ENCODE data around the gene OR7G3.

OR7G3 gene

DNA sequence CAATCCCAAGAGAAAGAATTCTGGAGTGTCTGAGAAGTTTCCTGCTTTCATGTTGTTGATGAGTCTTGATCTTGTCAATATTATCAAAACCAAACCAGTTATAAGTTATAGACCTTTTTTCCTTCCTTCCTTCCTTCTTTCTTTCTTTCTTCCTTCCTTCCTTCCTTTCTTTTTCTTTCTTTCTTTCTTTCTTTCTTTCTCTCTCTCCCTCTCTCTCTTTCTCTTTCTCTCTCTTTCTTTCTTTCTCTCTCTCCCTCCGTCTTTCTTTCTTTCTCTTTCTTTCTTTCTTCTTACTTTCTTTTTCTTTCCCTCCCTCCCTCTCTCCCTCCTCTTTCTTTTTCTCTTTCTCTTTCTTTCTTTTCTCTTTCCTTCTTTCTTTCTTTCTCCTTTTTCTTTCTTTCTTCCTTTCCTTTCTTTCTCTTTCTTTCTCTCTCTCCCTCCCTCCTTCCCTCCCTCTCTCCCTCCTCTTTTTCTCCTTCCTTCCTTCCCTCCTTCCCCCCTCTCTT is at the start of gene OR7G3:
Gene OR7G3 (minus strand): TSS at position 51 of the 506 bp plus-strand sequence. CDS start 0 bp downstream, at position 51.
- no peak for DNase-seq
- intact Hi-C loops (cut with DNase I): no loop called here

- DNase-seq: no peak
- intact Hi-C loops (cut with DNase I): no loop called here
Measured at GRCh38 chr19:9175326-9175725, 48.6 kb upstream of the OR7G3 start.

DNA sequence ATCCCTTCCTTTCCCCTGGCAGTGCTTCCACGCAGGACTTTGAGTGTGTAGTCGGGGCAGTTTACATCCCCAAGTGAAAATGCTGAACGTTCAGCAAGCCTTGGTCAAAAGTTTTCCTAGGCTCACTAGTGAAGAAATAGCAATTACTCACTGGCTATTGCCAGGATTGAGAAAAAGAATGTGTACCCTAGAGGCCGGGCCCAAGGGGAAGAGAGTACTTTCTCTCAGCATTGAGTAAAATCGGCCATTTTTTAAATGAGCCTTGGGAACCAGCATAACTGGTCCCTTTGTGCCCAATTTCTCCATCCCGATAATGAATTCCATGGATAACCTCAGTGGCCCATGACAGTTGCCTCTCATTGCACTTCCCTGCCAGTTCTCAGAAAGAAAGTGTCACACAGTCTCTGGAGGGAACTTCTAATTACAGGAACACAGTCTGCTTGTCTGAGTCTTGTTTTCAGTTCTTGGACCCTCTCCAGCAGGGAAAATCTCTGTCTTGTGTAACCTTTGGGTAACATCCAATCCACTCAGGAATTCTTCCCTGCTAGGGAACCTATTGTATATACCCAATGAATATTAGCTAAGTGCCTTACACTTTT is 44.7 kb upstream of the OR7G3 start:
- intact Hi-C loops (cut with DNase I): no loop called here
- no peak for DNase-seq

DNA sequence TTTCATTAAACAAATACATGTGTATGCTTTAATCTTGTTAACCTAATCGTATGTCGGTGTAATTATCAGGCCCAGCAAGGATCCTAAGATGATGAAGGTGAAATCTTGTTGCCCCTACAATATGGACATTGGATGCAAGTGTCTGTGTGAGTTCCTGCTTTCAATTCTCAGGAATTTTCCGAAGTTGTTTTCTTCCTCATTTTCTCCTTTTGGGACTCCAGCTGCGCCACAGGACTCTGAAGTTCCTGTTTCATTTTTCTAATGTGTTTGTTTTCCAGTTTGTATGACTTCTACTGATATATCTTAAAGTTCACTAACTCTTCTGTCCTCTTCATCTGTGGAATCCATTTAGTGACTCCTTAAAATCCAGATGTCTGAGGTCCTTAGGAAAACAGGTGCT is 40.1 kb upstream of the OR7G3 start:
- intact Hi-C loops (cut with DNase I): no loop called here
- no peak for DNase-seq

- intact Hi-C loops (cut with DNase I): no loop called here
- no peak for DNase-seq
Measured at GRCh38 chr19:9165261-9165660, 38.5 kb upstream of the OR7G3 start.

- intact Hi-C loops (cut with DNase I): no loop called here
- DNase-seq: no peak
Measured at GRCh38 chr19:9161427-9161826, 34.7 kb upstream of the OR7G3 start.

- intact Hi-C loops (cut with DNase I): no loop called here
- DNase-seq: no peak
Measured at GRCh38 chr19:9159891-9160290, 33.1 kb upstream of the OR7G3 start.

DNA sequence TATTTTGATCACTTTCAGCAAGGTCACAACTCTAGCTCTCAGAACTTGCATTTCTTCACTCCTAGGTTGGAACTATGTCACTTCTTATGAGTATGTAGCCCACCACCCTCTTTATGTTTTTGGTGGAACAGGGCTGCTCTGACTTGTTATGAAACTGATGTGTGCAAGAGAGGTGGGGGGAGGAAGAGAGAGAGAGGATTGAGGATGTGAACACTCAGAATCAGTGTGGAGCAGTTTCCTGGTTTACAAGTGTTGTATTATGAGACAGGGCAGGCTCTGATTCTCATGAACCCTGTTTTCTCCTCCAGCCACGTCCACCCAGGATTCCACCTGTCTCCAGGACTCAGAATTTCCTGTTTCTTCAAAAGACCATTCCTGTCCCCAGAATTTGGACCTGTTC is 29.6 kb upstream of the OR7G3 start:
- DNase-seq: no peak
- intact Hi-C loops (cut with DNase I): no loop called here

- no peak for DNase-seq
- intact Hi-C loops (cut with DNase I): no loop called here
Measured at GRCh38 chr19:9155591-9155990, 28.8 kb upstream of the OR7G3 start.

- intact Hi-C loops (cut with DNase I): no loop called here
Measured at GRCh38 chr19:9151367-9151766, 24.6 kb upstream of the OR7G3 start.

DNA sequence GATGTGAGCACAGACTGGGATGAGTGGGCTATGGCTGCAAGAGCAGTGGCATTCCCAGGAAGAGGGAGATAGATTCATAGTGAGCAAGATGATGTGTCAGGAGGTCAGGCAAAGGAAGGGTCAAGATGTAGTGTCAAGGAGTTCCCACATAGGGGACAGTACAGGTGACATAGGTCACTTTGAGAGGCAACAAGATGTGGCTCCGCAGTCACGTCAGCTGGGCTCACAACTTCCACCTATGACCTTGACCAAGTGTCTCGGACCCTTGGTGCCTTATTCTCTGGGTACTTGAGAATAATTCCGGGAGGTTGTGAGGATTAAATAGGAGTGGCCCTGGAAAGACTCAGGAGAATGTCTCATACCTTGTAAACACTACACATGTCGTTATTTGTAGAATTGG is 23.9 kb upstream of the OR7G3 start:
- intact Hi-C loops (cut with DNase I): no loop called here
- DNase-seq: no peak

More at GRCh38 chr19:9151367-9151766, 24.6 kb upstream of the OR7G3 start:
- DNase-seq: no peak

- intact Hi-C loops (cut with DNase I): no loop called here
- no peak for DNase-seq
Measured at GRCh38 chr19:9149997-9150396, 23.2 kb upstream of the OR7G3 start.

DNA sequence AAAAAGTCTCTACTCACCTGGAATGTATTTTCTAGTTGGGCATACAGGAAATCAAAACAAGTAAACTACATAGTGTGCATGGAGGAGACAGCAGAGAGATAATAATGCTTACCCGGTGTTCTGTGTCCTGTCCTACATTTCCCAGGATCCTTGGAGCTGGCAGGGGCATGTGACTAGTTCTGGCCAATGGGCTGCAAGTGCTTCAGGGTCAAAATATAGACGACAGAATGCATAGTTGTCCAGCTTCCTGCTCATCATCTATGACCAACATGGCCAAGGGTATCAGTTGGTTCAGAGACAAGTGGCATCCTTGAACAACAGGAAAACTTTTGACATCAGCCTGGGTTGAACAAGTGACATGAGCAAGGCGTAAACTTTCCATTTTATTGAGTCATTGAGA is 21.9 kb upstream of the OR7G3 start:
- intact Hi-C loops (cut with DNase I): no loop called here
- no peak for DNase-seq

- no peak for DNase-seq
- intact Hi-C loops (cut with DNase I): no loop called here
Measured at GRCh38 chr19:9146882-9147281, 20.1 kb upstream of the OR7G3 start.

GRCh38 chr19:9144920-9145319 is 18.2 kb upstream of the OR7G3 start:
- intact Hi-C loops (cut with DNase I): no loop called here

GRCh38 chr19:9140159-9140874 is 13.6 kb upstream of the OR7G3 start, which contains the start of gene ZNF317:
TSS of gene ZNF317 (plus strand) at chr19:9140397. CDS start at chr19:9156017, 15,620 bp downstream.
- peak; percentile 82 to 98 (median 89) for DNase-seq
- intact Hi-C loops (cut with DNase I): no loop called here

More at GRCh38 chr19:9144920-9145319, 18.2 kb upstream of the OR7G3 start:
- DNase-seq: no peak

DNA sequence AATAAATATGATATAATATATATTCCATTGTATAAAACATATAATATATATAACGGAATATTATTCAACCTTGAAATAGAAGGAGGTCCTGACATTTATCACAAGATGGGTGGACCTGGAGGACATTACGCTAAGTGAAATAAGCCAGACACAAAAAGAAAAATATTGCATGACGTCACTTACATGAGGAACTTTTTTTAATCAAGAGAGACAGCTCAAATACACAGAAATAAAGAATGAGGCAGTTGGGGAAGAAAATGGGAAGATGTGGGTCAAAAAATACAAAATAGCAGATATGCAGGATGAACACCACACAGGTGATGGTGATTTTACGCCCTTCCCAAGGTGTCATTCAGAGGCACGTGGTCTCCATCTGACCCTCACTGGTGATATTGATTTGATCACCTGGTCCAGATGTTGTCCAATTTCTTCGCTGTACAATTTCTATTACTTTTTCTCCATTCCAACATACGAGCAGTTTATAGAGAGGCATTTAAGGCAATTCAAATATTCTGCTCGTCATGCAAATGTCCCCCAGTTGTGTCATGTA is 12.9 kb upstream of the OR7G3 start:
- intact Hi-C loops (cut with DNase I): loop anchor here (10.0 kb wide), 1 partner anchor 655 kb away; no protein-coding TSS in a partner anchor
- no peak for DNase-seq

- DNase-seq: no peak
- intact Hi-C loops (cut with DNase I): loop anchor here (10.0 kb wide), 1 partner anchor 662 kb away; no protein-coding TSS in a partner anchor
Measured at GRCh38 chr19:9132422-9132821, 5.7 kb upstream of the OR7G3 start.

DNA sequence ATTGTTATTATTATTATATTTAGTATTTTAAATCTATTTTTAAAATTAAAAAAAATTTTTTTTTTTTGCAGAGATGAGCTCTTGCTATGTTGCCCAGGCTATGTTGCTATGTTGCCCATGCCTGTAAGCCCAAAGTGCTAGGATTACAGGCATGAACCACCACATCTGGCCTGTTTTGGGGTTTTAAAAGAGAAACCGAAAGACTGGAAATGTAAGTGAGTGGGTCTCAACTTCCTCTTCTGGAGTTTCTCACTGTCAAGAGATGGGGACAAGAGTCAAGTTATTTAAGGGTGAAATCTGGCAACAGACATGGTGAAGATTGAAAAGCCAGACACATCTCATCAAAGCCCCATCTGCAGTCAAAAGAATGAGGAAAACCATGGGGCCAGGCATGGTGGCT is 4.2 kb upstream of the OR7G3 start:
- DNase-seq: no peak
- intact Hi-C loops (cut with DNase I): loop anchor here (10.0 kb wide), 1 partner anchor 664 kb away; no protein-coding TSS in a partner anchor

GRCh38 chr19:9128171-9128570 is 1.4 kb upstream of the OR7G3 start:
- intact Hi-C loops (cut with DNase I): no loop called here
- no peak for DNase-seq

DNA sequence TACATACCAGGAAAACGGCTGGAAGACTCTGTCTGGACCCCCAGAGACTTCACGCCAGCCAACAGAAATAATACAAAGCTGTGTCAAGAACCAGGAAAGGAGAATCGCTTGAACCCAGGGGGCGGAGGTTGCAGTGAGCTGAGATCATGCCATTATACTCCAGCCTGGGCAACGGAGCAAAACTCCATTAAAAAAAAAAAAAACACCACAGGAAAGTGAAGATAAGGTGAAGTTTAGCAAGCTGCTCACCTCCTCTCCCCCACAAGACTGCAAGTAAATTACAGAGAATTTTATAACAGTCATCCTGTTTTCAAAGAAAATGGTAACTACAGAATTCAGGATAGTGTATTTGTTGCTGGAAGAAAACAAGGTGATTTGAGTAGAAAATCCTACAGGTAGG is 10.2 kb downstream of the OR7G3 start:
- intact Hi-C loops (cut with DNase I): no loop called here

More for the DNA sequence above, 10.2 kb downstream of the OR7G3 start:
- no peak for DNase-seq
